WTC11 (cell line): ENCODE results near the gene TFEB.

Source experiments
- ATF3 ChIP-seq: sonication (generic); formaldehyde crosslinking; conservative IDR thresholded peaks from 2 replicates; pipeline ENCODE4 v1.8.1; 2022; ENCODE audit warnings: mild to moderate bottlenecking, missing genetic modification reagents
- CBFB ChIP-seq: sonication (generic); formaldehyde crosslinking; IDR thresholded peaks from 2 replicates; pipeline ENCODE4 v1.8.1; 2022; ENCODE audit warnings: mild to moderate bottlenecking, low read depth, missing genetic modification reagents
- CREM ChIP-seq: sonication (generic); formaldehyde crosslinking; IDR thresholded peaks from 2 replicates; pipeline ENCODE4 v1.8.1; 2022; ENCODE audit warnings: mild to moderate bottlenecking, missing genetic modification reagents, moderate library complexity
- CTCF ChIP-seq: fragments of 200-600 bp; IDR thresholded peaks from 2 replicates; pipeline ENCODE4 v1.8.0; 2022; ENCODE audit warnings: antibody characterized with exemption
- E2F4 ChIP-seq: sonication (generic); formaldehyde crosslinking; IDR thresholded peaks from 2 replicates; pipeline ENCODE4 v1.8.1; 2022; ENCODE audit warnings: low read depth, mild to moderate bottlenecking, moderate library complexity, missing genetic modification reagents, borderline replicate concordance
- ESRRA ChIP-seq: sonication (generic); formaldehyde crosslinking; IDR thresholded peaks from 2 replicates; pipeline ENCODE4 v1.8.1; 2022; ENCODE audit warnings: mild to moderate bottlenecking, missing genetic modification reagents, borderline replicate concordance
- KAT7 ChIP-seq: sonication (generic); formaldehyde crosslinking; IDR thresholded peaks from 2 replicates; pipeline ENCODE4 v1.8.1; 2023; ENCODE audit warnings: missing genetic modification reagents, mild to moderate bottlenecking, borderline replicate concordance
- MAX ChIP-seq: sonication (generic); formaldehyde crosslinking; IDR thresholded peaks from 2 replicates; pipeline ENCODE4 v1.8.0; 2022; ENCODE audit warnings: mild to moderate bottlenecking, missing genetic modification reagents
- MLX ChIP-seq: sonication (generic); formaldehyde crosslinking; IDR thresholded peaks from 2 replicates; pipeline ENCODE4 v1.8.1; 2023; ENCODE audit warnings: mild to moderate bottlenecking, missing genetic modification reagents, moderate library complexity
- NFYB ChIP-seq: sonication (generic); formaldehyde crosslinking; conservative IDR thresholded peaks from 2 replicates; pipeline ENCODE4 v1.8.0; 2022; ENCODE audit warnings: low read depth, missing genetic modification reagents
- TEAD4 ChIP-seq: sonication (generic); formaldehyde crosslinking; IDR thresholded peaks from 2 replicates; pipeline ENCODE4 v1.8.0; 2022; ENCODE audit warnings: mild to moderate bottlenecking, missing genetic modification reagents

- TF ChIP-seq CTCF (no peak), CBFB (CRISPR knock-in tag) (no peak), E2F4 (no peak), MLX (no peak), MAX (no peak), ESRRA (CRISPR knock-in tag) (no peak), NFYB (CRISPR knock-in tag) (no peak), CREM (no peak), KAT7 (CRISPR knock-in tag) (no peak), TEAD4 (no peak), ATF3 (no peak)
Measured at GRCh38 chr6:41702089-41702745, 33.2 kb downstream of the TFEB start.
